GM19043 (cell line): Measurements from ENCODE around the gene LGALS9C.
"Not testable (repeated sequence)": the region's sequence is repeated elsewhere in the genome, so short reads cannot be mapped to it uniquely, and the experiment has no call there.

ENCODE experiments used
- ATAC-seq: cut with Tn5 transposase; IDR thresholded peaks from one replicate; pipeline ENCODE4 v1.9.1; 2021; ENCODE audit warnings: low read depth; ENCODE audit not compliant: unreplicated experiment

The LGALS9C gene

DNA sequence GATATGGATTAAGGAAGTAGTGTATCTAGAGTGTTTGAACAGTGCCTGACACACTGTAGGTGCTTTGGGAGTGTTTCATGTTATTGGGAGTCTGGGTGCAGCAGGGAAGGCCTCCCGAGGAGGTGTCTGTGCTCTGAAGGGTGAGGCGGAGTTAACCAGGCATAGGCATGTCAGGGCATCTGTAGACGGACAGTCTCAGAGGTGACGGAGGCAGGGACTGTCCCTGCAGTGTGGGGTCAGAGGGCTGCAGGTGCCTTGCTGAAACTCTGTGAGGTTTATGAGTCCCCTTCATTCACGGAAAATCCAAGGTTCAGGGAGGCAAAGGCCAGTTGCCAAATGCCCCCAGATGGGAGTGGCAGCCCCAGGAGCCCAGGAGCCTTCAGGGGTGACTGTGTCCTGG, 778 bp downstream of the LGALS9C start:
- not testable (repeated sequence) for ATAC-seq

DNA sequence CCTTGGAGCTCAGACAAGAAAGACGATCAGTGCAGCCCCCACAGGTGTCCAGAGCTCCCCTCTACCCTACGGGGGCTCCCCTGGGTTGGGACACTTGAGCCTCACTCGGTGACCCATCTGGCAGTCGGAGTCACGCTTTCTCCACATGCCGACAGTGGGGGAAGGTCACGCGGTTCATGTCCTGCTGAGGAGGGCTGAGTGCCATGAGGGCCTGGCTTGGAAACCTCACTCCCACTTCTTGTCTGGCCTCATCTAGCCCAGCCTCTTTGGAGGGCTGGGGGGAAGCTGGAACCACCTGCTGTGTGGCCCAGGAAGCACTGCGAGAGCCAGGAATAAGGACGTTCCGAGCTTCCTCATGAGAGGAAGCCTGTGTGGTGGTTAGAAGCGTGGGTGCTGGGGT, 1.8 kb downstream of the LGALS9C start:
- not testable (repeated sequence) for ATAC-seq

DNA sequence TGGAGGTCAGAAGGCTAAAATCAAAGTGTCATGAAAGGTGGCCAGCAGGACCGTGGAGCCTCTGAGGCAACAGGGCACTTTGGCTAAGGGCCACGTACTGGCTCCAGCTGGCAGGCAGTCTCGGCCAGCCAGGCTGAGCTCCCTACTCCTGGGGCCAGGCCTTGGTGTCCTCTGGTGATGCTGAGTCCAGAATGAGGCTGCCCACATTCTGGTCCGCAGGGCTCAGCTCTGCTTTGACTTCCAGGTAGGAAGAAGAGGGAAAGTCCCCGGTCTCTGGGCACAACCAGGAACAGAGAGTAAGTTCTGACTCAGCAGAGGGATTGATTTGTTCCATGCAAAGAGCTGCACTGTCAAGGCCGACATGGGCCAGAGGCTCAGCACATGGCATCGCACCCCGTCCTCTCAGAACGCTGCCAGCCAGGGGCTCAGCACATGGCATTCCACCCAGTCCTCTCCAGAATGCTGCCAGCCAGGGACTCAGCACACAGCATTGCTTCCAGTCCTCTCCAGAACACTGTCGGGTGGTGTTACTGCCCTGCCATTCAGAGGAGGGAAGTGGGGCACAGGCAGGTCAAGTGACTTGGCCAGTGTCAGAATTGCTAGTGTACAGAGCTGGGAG, 2.5 kb downstream of the LGALS9C start:
- not testable (repeated sequence) for ATAC-seq

DNA sequence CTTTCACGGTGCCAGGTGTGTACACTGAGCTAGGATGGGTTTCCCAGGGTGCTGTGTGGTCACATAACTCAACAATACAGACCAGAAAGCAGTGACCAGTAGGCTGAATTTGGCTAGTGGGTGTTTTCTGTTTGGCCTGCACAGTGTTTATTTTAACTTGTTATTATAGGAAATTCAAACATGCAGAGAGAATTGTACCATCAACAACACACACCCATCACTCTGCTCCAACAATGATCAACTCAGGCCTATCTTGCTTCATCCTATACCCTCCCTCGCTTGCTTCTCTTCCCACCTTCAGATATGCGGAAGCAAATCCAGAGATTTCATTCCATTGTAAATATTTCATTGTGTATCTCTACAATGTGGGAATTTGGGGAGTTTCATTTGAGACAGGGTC, 5.2 kb downstream of the LGALS9C start:
- not testable (repeated sequence) for ATAC-seq

DNA sequence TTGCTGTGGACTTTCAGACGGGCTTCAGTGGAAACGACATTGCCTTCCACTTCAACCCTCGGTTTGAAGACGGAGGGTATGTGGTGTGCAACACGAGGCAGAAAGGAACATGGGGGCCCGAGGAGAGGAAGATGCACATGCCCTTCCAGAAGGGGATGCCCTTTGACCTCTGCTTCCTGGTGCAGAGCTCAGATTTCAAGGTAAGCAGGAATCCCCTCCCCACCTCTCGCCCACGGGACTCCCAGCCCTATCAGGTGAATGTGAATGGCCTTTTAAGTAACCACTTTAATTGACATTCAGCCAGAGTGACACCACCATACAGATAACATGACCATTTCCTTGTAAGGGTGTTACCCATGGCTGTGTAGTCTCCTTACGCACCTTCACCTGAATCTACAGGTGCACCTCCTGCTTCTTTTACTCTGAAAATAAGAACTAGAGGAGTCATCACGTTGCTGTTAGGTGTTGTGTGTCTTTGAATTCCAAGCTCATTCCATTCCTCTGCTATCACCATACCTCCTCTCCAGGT, 9.4 kb downstream of the LGALS9C start:
- ATAC-seq = not testable (repeated sequence)

DNA sequence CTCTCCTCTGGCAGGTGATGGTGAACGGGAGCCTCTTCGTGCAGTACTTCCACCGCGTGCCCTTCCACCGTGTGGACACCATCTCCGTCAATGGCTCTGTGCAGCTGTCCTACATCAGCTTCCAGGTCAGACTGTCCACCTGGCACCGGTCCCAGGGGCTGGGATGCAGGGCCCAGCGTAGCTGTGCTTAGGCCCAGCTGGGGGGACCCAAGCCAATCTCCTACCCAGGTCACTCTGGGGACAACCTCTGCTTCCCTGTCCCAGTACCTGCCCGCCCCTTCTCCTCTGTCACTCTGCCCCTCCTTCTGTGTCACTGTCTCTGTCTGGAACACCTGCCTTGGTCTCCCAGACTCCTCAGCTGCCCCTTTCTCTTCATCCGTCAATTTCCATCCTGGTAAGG, 11.0 kb downstream of the LGALS9C start:
- ATAC-seq = not testable (repeated sequence)

DNA sequence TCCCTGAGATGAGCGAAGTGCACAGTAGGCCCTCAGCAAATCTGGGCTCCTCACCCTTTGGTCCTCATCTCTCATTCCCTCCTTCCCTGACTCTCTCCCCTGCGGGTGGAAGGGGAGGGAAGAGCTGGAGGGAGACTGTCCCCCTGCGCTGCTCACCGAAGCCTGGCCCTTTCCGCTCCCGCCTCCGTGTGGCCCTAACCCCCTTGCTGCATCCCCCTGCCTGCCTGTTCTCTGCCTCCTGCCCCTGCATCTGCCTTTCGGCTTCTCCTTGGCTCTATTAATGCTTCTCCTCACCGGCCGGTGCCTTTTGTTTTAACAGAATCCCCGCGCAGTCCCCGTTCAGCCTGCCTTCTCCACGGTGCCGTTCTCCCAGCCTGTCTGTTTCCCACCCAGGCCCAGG, 12.0 kb downstream of the LGALS9C start:
- not testable (repeated sequence) for ATAC-seq

DNA sequence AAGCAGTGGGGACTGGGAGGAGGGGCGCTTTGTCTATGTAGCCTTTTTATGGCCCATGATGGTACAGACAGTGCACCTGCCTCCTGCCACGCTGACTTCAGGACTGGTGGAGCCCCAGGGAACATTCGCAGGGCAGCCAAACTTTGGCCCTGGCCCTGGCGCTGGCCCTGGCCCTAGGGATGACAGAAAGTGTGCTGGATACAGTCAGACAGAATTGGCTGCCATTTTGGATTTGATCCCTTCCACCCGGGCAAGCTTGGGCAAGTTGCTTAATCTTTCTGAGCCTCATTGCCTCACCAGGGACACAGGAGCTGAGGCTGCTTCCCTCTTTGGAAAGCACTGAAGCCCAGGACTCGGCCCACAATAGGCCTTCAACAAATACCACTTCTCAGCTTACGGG, 13.4 kb downstream of the LGALS9C start:
- not testable (repeated sequence) for ATAC-seq

DNA sequence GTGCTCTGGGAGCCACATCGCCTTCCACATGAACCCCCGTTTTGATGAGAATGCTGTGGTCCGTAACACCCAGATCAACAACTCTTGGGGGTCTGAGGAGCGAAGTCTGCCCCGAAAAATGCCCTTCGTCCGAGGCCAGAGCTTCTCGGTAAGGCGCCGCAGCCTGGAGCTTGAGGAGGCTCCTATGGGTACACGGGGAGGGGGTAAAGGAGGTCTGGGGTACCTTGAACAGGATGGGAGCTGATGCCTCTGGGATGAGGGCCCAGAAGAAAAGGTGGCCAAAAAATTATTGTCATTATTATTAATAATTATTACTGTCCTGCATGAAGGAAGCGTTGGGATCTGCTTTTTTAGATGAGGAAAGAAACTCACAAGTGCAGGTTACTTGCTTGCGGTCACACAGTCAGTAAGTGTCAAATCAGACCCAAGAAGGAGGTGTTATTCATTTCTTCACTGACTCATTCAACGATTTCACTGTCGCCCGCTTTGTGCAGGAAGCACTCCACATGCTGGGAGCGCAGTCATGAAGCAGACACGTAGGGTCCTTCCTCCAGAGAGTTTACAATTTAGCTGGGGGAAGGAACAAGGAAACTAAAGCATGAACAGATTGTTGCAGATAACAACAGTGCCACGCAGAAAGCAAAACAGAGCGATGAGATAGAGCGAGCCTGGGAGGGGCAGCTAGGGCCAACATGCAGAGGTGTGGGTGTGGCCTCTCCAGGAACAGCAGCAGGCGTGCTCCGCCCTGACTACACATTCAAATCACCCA, 16.3 kb downstream of the LGALS9C start:
- ATAC-seq = peak; percentile 64

DNA sequence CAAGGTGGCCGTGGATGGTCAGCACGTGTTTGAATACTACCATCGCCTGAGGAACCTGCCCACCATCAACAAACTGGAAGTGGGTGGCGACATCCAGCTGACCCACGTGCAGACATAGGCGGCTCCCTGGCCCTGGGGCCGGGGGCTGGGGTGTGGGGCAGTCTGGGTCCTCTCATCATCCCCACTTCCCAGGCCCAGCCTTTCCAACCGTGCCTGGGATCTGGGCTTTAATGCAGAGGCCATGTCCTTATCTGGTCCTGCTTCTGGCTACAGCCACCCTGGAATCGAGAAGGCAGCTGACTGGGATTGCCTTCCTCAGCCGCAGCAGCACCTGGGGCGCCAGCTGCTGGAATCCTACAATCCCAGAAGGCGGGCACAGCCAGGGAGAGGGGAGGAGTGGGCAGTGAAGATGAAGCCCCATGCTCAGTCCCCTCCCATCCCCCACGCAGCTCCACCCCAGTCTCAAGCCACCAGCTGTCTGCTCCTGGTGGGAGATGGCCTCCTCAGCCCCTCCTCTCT, 17.7 kb downstream of the LGALS9C start:
- ATAC-seq = not testable (repeated sequence)

DNA sequence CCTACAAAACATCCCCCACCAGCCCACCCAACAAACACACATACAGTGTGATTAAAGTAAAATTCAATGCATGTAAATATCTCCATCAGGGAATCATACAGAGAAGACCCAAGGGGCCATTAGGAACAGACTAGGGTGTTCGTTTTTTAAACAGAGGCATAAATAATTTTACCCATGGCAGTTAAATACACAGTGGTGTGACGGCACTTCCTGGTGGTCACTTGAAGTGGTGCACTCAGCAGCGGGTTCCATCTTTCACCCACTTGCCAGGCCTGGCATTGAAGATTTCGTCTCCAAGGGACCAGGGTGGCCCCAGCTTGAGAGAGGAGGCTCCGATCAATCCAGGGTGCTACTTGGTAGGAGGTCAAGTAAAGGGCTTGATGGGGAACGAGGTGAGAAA, 20.5 kb downstream of the LGALS9C start:
- not testable (repeated sequence) for ATAC-seq

DNA sequence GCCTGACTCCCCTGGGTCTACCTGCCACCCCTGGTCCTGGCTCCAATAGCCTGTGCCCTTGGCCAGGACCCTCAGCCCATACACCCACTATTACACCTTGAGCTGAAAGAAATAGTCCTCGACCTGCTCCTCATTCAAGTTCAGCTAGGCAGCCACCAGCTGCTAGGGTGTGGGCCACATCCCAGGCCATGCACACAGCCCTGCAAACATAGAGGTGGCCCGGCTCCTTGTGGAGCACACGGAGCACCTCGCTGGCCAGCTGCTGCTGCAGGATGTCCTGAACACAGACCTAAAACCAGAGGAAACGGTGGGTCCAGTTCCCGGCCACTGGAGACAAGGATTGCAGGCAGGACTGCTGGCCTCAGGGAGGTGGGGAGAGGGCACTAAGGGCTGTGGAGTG, 22.5 kb downstream of the LGALS9C start:
- not testable (repeated sequence) for ATAC-seq

DNA sequence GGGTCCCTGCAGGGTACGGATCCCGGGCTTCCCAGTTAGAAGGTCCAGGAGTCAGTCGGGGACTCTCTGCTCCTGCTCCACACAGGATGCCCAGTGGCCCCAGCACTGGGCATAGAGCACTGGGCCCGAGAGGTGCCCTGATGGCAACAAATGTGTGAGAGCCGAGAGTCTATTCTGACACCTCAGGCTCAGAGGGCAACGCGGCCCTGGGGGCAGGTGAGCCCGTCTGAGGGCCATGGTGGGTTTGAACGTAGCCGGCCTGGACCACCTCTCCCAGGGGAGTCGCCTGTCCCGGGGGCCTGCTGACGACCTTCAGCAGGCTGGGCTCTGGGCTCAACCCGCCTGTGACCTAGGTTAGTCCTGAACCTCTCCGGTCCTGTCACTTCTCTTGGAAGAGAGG, 23.2 kb downstream of the LGALS9C start:
- not testable (repeated sequence) for ATAC-seq

DNA sequence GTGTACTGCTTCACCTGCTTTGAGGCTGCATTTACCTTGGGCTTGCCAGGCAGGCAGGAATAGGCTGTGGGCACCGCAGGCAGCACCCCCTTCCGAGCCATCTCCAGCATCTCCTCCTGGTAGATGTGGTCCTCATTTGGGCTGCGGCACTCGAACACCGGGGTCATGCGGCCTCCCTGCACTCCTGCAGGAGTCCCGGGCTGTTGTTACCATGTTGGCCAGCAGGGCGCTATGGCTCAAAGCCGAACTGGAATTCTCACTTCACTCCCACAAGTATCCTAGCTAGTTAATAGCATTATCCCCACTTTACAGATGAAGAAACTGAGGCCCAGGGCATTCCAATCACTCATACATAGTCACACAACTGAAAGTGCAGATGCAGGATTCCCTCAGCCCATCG, 23.7 kb downstream of the LGALS9C start:
- not testable (repeated sequence) for ATAC-seq

DNA sequence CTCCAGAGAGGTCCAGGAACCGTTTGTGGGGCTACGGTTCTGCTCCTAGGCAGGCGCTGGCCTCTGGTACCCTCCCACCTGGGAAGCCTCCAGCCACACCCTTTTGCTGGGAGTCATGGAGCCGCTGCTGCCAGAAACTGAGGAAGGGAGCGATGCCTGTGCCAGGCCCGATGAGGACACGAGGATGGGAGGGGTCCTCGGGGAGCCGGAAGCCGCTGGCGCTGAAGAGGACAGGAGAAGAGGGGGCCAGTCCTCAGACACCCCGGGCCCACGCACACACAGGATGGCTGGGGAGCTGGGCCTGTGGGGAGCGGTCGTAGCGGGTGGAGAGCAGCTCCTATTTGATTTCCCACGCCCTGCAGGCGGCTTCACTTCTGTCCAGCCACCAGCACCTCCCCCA, 24.2 kb downstream of the LGALS9C start:
- ATAC-seq = not testable (repeated sequence)

DNA sequence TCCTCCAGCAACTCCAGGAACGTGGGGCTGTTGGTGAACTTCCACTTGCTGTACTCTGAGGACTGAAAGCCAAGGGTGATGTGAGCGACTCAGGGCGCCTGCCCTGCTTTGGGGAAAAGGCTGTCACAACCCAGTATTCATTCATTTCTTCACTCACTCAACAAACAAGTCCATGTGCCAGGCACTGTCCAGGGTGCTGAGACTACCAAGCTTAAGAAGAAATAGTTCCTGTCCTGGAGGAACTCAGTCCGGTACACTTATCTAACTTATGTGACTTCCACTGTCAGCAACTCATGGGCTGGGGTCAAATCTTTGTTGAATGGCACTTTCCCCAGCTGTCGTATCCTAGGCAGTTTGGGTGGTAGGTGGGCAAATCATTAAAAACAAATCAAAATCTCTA, 26.6 kb downstream of the LGALS9C start:
- ATAC-seq = not testable (repeated sequence)

DNA sequence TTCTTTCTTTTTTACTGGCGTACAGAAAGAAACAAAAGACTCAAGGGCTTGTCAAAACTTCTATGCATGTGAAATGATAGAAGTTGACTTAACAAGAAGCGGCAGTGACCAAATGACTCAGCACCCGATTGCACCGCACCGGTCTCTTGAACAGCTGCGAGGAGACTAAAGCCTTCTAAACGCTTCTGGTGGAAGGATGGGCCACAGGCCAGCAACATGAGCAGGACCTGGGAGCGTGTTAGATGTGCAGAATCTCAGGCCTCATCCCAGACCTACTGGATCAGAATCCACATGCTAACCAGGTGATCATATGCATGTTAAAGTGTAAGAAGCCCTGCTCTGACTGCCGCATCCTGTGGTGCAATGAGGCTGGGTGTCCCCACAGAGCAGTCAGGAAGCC, 31.1 kb downstream of the LGALS9C start:
- ATAC-seq = not testable (repeated sequence)

DNA sequence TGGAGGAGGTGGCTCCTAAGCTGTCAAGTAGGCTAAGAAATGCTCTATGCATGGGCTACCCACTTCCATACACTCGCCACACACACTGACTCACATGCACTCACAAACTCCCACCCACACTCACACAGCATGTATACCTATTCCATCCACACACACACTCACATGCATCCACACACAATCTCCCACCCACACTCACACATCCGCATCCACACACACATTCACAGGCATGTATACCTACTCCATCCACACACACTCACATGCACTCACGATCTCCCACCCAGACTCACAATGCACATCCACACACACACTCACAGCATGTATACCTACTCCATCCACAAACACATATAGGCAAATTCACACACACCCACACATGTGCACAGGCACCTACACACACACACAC, 32.1 kb downstream of the LGALS9C start:
- ATAC-seq = not testable (repeated sequence)

DNA sequence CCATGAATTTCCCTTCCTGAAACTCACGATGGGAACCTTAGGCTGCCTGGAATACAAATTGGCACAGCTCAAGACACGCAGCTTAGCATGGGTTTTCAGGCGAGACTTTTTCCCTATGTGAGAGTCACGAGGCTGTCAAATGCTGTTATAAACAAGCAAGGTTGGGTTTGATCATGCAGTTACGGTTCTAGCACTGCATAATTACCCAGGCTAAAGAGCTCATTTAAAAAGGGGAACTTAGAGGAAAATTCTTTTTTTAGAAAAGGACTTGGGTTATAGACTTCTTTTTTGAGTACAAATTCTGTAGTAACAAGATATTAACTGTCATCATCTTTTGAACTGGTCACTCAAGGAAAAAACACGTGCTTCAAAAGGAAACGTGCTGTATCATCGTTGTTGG, 44.5 kb downstream of the LGALS9C start:
- not testable (repeated sequence) for ATAC-seq

DNA sequence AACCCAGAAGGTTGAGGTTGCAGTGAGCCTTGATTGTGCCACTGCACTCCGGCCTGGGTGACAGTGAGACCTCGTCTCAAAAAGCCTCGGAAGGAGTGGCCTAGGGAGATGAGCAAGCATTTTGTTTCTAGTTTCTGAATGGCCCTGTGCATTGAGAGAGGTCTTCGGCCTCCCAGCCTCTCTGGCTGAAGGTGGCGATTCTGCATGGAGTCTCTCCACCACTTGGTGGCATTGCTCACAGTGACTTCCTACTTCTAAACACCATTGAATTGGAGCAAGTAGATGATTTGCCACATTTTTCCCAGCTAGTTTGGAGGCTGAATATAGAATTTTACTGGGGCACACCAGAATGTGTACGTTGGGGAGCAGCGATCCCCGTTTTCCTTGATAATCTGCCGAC, 48.4 kb downstream of the LGALS9C start:
- not testable (repeated sequence) for ATAC-seq

DNA sequence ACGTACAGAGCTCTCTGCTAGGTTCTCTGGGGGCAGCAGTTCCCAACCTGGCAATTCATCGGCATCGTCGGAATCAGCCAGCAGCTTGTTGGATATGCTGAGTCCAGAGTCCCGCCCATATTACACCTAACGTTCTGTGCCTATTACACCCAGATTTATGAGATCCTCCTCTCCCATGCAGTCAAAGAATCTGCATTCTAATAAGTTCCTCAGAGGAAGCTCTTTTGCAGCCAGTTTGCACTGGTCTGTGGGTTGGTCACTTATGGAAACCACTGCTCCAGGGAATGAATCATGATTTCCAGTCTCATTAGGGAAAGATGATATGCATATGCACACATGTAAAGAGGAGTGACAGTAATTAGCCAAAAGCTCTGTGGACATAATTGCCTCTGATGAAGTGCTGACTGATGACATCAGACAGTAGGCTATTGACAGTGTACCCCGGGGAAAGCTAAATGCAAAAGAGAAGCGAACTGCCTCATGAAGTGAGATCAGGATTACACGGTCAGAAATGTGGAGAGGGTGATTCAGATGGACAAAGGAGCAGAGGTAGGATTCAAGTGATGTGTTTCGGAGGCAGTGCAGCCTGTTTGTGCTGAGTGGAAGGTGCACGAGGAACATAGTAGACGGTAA, 49.7 kb downstream of the LGALS9C start:
- ATAC-seq = not testable (repeated sequence)
